GM12892 (cell line): ENCODE results near the gene PNISR.

Experiments
- POLR2A ChIP-seq: IDR thresholded peaks from 2 replicates; pipeline ENCODE4 v1.6.1; 2011; ENCODE audit warnings: low read depth, low read length, control low read depth
- POLR2AphosphoS5 ChIP-seq: IDR thresholded peaks from 2 replicates; pipeline ENCODE4 v1.6.1; 2011; ENCODE audit warnings: low read depth, low read length, control low read depth

DNA sequence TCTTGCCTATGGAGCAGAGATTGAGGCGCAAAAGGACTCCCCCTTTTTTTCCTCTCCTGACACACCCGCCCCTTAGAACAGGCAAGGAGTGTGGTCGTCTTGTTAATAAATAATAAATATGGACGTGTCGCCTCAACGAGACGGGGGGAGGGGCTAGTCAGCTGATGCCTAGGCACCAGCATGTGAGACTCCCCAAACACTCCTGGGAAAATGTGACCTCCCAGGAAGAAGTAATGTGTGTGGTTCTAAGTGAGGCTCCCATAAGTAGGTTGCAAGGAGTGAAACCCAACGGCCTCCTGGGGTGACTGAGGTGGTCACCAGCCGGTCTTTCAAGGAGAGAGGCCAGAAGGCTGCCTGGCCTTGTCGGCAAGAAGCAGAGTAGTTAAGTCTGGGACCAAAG is 74.5 kb downstream of the PNISR start:
- TF ChIP-seq POLR2A (no peak), POLR2AphosphoS5 (no peak)
